HFF-Myc (cell line): ENCODE measurements around the gene NNT.
"Not testable (repeated sequence)": the region's sequence is repeated elsewhere in the genome, so short reads cannot be mapped to it uniquely, and the experiment has no call there.

Experiments
- DNase-seq: peaks from one replicate; pipeline ENCODE4 v3.0.0-alpha.2; 2011; ENCODE audit warnings: low read depth; ENCODE audit errors: extremely low read depth
- H3K4me3 ChIP-seq: replicated peaks from 2 replicates; pipeline ENCODE4 v1.5.1; 2011; ENCODE audit warnings: low read depth, mild to moderate bottlenecking, control low read depth, low read length
- CTCF ChIP-seq: IDR thresholded peaks from 2 replicates; pipeline ENCODE4 v1.5.1; 2012; ENCODE audit warnings: mild to moderate bottlenecking, low read depth, low read length, control low read depth; ENCODE audit errors: missing control alignments

NNT gene

GRCh38 chr5:43699910-43700309, 96.9 kb downstream of the NNT start:
- no peak for TF ChIP-seq CTCF
- DNase-seq: no peak
- H3K4me3 ChIP-seq: no peak overlapping the region

GRCh38 chr5:43700601-43701000, 97.6 kb downstream of the NNT start:
- H3K4me3 ChIP-seq: no peak overlapping the region
- DNase-seq: no peak
- no peak for TF ChIP-seq CTCF

- H3K4me3 ChIP-seq: no peak overlapping the region
- no peak for DNase-seq
- no peak for TF ChIP-seq CTCF
Measured at GRCh38 chr5:43701227-43701626, 98.2 kb downstream of the NNT start.

GRCh38 chr5:43702293-43702692, 99.3 kb downstream of the NNT start:
- no peak overlapping the region for H3K4me3 ChIP-seq
- DNase-seq: no peak
- no peak for TF ChIP-seq CTCF

GRCh38 chr5:43702815-43703214, 99.8 kb downstream of the NNT start:
- DNase-seq: peak; percentile 51
- H3K4me3 ChIP-seq: no peak overlapping the region
- no peak for TF ChIP-seq CTCF

- H3K4me3 ChIP-seq: no peak overlapping the region
- no peak for TF ChIP-seq CTCF
- no peak for DNase-seq
Measured at GRCh38 chr5:43704243-43704642, 101.3 kb downstream of the NNT start.

GRCh38 chr5:43706576-43706975, 103.6 kb downstream of the NNT start:
- not testable (repeated sequence) for DNase-seq, H3K4me3 ChIP-seq
